RPMI8226 (cell line): ENCODE data around the gene OTUB2.

ENCODE experiments used
- DNase-seq: peaks from one replicate; pipeline ENCODE4 v3.0.0-alpha.2; 2015

OTUB2 gene

GRCh38 chr14:94043111-94043755 is 17.1 kb downstream of the OTUB2 start:
- no peak for DNase-seq

DNA sequence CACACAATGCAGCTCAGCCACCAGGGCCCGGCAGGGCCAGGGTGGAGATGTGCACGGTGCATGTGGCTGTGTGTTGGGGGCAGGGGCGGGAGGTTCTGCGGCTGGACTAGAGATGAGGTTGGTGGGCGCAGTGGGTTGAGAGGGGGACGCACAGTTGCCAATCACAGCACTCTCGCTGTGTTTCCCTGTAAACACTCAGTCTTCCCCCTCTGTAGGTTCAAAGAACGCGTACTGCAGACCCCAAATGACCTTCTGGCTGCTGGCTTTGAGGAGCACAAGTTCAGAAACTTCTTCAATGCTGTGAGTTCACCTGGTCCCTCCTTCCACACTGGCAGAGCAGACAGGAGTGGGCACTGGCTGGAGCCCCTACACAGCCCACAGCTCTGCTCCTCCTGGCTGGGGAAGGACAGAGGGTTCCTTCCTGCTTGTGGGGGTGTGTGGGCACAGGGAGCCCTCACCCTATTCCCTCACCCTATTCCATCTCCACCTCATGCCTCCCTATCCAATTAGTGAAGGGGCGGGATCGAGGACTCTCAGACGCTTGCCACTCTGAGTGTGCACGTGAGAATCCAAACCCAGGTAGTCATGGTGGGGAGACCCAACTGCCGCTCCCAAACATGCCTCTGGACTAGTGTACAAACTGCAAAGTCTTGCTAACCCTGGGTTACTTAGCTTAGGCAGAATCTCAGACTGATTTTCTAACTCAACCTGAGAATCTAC is 17.8 kb downstream of the OTUB2 start:
- DNase-seq, result no peak

GRCh38 chr14:94044476-94045091 is 18.4 kb downstream of the OTUB2 start:
- DNase-seq, result no peak

GRCh38 chr14:94045101-94045500 is 19.0 kb downstream of the OTUB2 start:
- DNase-seq, result no peak

GRCh38 chr14:94045563-94046345 is 19.6 kb downstream of the OTUB2 start:
- DNase-seq, result no peak

- DNase-seq, result no peak
These were observed 20.6 kb downstream of the OTUB2 start for GRCh38 chr14:94046696-94047250.

- DNase-seq, result no peak
These were observed 21.4 kb downstream of the OTUB2 start for GRCh38 chr14:94047581-94047980.

- no peak for DNase-seq
These were observed 22.8 kb downstream of the OTUB2 start for GRCh38 chr14:94048691-94049624.

DNA sequence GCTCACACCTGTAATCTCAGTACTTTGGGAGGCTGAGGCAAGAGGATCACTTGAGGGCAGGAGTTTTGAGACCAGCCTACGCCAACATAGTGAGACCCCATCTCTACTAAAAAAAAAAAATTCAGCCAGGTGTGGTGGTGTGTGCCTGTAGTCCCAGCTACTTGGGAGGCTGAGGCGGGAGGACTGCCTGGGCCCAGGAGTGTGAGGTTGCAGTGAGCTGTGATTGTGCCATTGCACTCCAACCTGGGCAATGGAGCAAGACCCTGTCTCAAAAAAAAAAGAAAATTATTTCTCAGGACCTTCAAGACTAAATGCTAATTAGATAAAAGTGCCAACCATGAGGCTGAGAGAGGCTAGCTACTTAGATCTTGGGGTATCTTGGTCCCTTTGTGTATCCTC is 23.5 kb downstream of the OTUB2 start:
- no peak for DNase-seq

- no peak for DNase-seq
These were observed 24.2 kb downstream of the OTUB2 start for GRCh38 chr14:94050231-94050880.

GRCh38 chr14:94051115-94051514 is 25.0 kb downstream of the OTUB2 start:
- no peak for DNase-seq

GRCh38 chr14:94051779-94052178 is 25.6 kb downstream of the OTUB2 start:
- DNase-seq, result no peak

DNA sequence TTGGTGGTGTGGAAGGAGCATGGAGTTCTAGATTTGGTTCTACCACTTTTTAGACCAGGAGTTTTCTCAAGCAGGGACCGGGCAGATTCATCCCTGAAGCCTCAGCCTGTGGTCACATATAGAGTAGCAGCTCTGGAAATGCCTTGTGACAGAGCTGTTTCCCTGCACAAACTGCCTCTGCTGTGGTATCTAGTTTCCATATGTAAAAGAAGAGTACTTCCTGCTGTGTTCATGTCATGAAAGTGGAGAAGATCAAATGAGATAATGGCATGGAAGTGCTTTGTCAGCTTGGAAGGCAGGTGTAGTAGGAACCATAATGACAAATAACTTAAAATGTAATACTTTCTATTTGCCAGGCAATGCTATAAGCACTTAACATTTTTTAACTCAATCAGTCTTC is 26.1 kb downstream of the OTUB2 start:
- no peak for DNase-seq

DNA sequence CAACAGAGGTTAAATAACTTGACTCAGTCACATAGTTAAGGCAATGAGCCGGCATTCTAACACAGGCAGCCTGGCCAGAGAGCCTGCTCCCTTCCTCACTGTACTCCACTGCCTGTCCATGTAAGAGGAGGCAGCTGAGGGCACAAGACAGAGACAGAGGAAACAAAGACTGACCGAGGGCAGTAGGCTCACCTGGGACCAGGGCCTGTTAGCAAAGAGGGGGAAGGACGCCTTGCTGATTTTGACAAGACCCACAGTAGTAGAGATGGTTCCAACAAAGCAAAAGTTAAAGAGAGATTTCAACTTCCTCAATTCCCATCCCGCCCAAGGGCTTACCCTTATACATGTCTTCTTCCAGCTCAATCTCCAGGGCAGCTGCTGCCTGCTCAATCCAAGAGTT is 26.5 kb downstream of the OTUB2 start:
- DNase-seq, result no peak

- DNase-seq, result no peak
These were observed 28.3 kb downstream of the OTUB2 start for GRCh38 chr14:94054401-94054800.

GRCh38 chr14:94054936-94055335 is 28.8 kb downstream of the OTUB2 start:
- no peak for DNase-seq

- no peak for DNase-seq
These were observed 30.6 kb downstream of the OTUB2 start for GRCh38 chr14:94056579-94057308.

DNA sequence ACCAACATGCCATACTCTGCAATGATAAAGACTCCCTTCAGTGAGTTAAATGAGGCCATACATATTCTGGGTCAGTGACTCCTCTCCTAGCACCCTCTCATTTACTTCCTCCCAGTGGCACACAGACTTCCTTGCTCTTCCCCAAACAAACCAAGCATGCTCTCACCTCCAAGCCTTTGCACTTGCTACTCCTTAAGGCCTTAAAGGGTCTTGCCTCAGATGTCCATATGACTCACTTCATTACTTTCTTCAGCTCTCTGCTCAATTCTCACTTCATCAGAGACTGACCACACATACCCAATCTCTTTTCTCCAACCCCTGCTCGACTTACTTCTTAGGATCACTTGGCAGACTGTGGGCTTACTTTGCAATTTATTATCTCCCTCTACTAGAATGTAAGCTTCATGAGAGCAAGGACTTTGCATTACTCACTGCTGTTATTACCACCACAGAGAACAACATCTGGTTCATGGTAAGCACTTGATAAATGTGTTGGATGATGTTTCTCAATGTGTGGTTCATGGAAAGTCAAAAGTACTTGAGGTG is 32.1 kb downstream of the OTUB2 start:
- DNase-seq, result no peak

DNA sequence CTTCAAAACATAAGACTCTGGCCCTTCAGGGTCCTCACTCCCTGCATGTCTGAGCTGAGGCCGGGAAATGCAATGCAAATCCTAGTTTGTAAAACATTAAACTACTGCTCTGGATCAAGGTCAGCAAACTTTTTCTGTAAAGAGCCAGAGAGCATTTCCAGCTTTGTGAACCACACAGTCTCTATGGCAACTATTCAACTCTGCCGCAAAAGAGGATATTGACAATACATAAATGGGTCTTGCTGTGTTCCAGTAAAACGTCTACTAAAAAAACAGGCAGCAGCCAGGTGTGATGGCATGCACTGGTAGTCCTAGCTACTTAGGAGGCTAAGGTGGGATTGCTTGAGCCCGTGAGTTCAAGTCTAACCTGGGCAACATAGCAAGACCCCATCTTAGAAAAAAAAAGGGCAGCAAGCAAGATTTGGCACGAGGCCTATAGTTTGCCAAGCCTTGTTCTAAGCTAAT is 32.6 kb downstream of the OTUB2 start:
- no peak for DNase-seq

DNA sequence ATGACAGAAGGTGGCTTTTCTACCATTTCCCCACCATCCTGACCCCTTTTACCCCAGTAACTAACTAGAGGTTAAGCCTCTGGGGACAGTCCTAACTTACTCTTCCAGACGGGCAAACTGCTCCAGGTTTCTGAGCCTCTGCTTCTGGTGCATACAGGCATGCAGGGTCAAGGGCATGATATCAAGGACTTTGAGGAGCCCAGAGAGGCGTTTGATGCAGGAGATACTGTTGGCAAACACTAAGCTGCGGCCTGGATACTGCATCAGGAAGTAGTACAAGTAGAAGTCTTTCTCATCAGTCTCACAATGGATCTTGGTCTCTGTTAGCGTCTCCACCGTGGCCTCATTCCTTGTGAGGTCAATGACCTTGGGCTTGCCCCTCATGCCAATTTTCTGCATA is 33.9 kb downstream of the OTUB2 start:
- no peak for DNase-seq
